Erythroblast (primary cell): ENCODE measurements around the gene KLF13.
A peak's percentile ranks its signal among the peaks of the same experiment; 100 is the strongest.

Experiments
- GATA1 ChIP-seq: IDR thresholded peaks from 2 replicates; pipeline ENCODE4 v1.6.1; 2011; ENCODE audit warnings: low read depth, mild to moderate bottlenecking, control low read depth, low read length, moderate library complexity
- POLR2A ChIP-seq: IDR thresholded peaks from 2 replicates; pipeline ENCODE4 v1.6.1; 2011; ENCODE audit warnings: mild to moderate bottlenecking, low read length

DNA sequence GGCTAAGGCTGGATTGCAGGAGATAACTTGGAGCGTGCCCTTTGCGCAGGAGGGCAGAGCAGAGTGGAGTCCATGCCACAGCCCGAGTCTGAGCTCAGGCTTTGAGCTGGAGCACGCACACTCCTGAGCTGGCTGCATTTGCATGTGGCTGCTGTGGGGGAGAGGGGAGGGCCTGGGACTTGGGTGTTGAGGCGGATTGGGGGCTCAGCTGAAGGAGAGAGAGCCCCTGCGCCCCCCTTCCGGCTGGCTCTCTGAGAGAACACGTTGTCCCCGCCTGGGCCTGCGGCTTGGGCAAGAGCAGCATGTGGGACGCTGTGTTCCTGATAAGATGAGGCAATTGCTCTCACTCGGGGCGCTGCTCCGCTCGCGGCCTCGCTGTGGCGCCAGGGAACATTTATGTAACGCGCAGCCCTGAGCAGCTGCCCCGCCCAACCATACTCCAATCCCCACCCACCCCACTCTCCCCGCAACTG lies 39.1 kb downstream of the KLF13 start:
- TF ChIP-seq GATA1: peak; percentile 22
- TF ChIP-seq POLR2A: peak; percentile 66
